Smooth muscle cell (in vitro differentiated cells): ENCODE data around the gene PRKCQ. TPM values are rescaled to one million over a fixed set of nuclear protein-coding genes. Genes with fewer than 3 reads are reported as not detected.

Source experiments
- DNase-seq: peaks from one replicate; lab custom pipeline; 2025; ENCODE audit not compliant: unreplicated experiment; lab: John Stamatoyannopoulos, UW
- H2AFZ ChIP-seq: fragments of 200-600 bp; sonication (generic); 2 replicates; pipeline ENCODE4 v1.6.0; 2016; ENCODE audit warnings: antibody characterized with exemption, low read depth, mild to moderate bottlenecking
- H3F3A ChIP-seq: fragments of 200-600 bp; sonication (generic); 2 replicates; pipeline ENCODE4 v1.6.0; 2017; ENCODE audit warnings: antibody characterized with exemption, low read depth
- H3K27ac ChIP-seq: fragments of 200-600 bp; sonication (generic); 2 replicates; pipeline ENCODE4 v1.5.1; 2016; ENCODE audit warnings: low read depth, mild to moderate bottlenecking
- H3K27me3 ChIP-seq: fragments of 200-600 bp; sonication (generic); 2 replicates; pipeline ENCODE4 v1.6.1; 2016; ENCODE audit warnings: low read depth, mild to moderate bottlenecking
- H3K36me3 ChIP-seq: fragments of 200-600 bp; sonication (generic); 2 replicates; pipeline ENCODE4 v1.5.1; 2016; ENCODE audit warnings: low read depth
- H3K4me1 ChIP-seq: fragments of 200-600 bp; sonication (generic); 2 replicates; pipeline ENCODE4 v1.5.1; 2016; ENCODE audit warnings: low read depth
- H3K4me2 ChIP-seq: fragments of 200-600 bp; sonication (generic); 2 replicates; pipeline ENCODE4 v1.6.0; 2016; ENCODE audit warnings: mild to moderate bottlenecking
- H3K4me3 ChIP-seq: fragments of 200-600 bp; sonication (generic); 2 replicates; pipeline ENCODE4 v1.5.1; 2016; ENCODE audit warnings: mild to moderate bottlenecking
- H3K79me2 ChIP-seq: fragments of 200-600 bp; sonication (generic); 2 replicates; pipeline ENCODE4 v1.6.0; 2016; ENCODE audit warnings: low read depth, mild to moderate bottlenecking
- H3K9ac ChIP-seq: fragments of 200-600 bp; sonication (generic); 2 replicates; pipeline ENCODE4 v1.6.0; 2016; ENCODE audit warnings: low read depth
- H3K9me3 ChIP-seq: fragments of 200-600 bp; sonication (generic); replicated peaks from 2 replicates; pipeline ENCODE4 v1.5.1; 2016; ENCODE audit warnings: low read depth
- H4K20me1 ChIP-seq: fragments of 200-600 bp; sonication (generic); 2 replicates; pipeline ENCODE4 v1.6.0; 2016; ENCODE audit warnings: low read depth
- WGBS: methylation state at CpG from one replicate; pipeline ENCODE4 v1.1.7; 2016; ENCODE audit warnings: low lambda C conversion rate; 5-methylcytosine and 5-hydroxymethylcytosine counted together
- polyA plus RNA-seq: library from polyadenylated mRNA; unstranded; fragments of >200 nt; fragmentation: Nextera tagmentation; extraction: Ambion mirVana; gene quantifications from 2 replicates; pipeline ENCODE4 v1.2.1, GENCODE V29; 2016
- total RNA-seq: library from RNA; depleted of rRNA; stranded (reverse); fragments of >200 nt; gene quantifications from 2 replicates; pipeline ENCODE4 v1.2.3, GENCODE V29; 2014
- TF ChIP-seq, protein P1 (sequence below): fragments of 200-600 bp; sonication (generic); IDR thresholded peaks from 2 replicates; pipeline ENCODE4 v1.5.1; 2017; ENCODE audit warnings: borderline replicate concordance, mild to moderate bottlenecking, antibody characterized with exemption; ENCODE audit not compliant: insufficient read depth, poor library complexity, severe bottlenecking

The PRKCQ gene
- total and polyA plus RNA-seq, 2 experiments from 2014 or later: 0.27 to 0.38 TPM

DNA sequence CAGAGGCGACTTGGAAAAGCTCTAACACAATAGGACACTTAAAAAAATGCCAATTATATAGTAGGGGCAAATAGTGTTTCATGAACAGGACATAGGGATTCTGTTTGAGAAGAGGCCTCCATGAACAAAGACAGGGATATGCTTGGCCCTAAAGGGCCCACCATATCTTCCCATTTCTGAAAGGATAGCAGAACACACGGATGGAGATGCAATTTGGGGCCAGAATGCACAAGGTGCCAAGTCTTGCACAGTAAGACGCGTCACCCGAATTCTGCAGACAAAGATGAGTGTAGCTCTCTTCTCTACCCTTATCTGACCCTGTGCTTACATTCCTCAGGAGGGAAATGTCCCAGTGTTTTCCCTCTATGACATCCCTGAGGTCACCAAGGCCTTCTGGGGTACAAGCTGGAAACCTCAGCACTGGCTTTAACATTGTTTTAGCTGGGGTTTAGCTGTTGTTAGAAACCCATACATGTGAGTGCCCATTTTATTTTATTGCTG is 12.8 kb downstream of the PRKCQ start:
- no peaks in the 10 kb centered on the region for H3K9me3 ChIP-seq
- no peaks in the 10 kb centered on the region for H3K4me1 ChIP-seq
- no peak for DNase-seq
- peaks cover 11% of the 10 kb centered on the region for H3K27me3 ChIP-seq
- H3K79me2 ChIP-seq: no peaks in the 10 kb centered on the region
- H3K27ac ChIP-seq: no peak overlapping the region
- H3K9ac ChIP-seq: no peak overlapping the region
- H3K4me2 ChIP-seq: no peak overlapping the region
- TF ChIP-seq, protein P1, sequence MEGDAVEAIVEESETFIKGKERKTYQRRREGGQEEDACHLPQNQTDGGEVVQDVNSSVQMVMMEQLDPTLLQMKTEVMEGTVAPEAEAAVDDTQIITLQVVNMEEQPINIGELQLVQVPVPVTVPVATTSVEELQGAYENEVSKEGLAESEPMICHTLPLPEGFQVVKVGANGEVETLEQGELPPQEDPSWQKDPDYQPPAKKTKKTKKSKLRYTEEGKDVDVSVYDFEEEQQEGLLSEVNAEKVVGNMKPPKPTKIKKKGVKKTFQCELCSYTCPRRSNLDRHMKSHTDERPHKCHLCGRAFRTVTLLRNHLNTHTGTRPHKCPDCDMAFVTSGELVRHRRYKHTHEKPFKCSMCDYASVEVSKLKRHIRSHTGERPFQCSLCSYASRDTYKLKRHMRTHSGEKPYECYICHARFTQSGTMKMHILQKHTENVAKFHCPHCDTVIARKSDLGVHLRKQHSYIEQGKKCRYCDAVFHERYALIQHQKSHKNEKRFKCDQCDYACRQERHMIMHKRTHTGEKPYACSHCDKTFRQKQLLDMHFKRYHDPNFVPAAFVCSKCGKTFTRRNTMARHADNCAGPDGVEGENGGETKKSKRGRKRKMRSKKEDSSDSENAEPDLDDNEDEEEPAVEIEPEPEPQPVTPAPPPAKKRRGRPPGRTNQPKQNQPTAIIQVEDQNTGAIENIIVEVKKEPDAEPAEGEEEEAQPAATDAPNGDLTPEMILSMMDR: no peak
- no peaks in the 10 kb centered on the region for H3K36me3 ChIP-seq
- WGBS: over 99% methylated on average over 5 of the region's 5 CpGs
- no peaks in the 10 kb centered on the region for H3F3A ChIP-seq
- no peak overlapping the region for H2AFZ ChIP-seq
- no peak overlapping the region for H3K4me3 ChIP-seq
- no peaks in the 10 kb centered on the region for H4K20me1 ChIP-seq

DNA sequence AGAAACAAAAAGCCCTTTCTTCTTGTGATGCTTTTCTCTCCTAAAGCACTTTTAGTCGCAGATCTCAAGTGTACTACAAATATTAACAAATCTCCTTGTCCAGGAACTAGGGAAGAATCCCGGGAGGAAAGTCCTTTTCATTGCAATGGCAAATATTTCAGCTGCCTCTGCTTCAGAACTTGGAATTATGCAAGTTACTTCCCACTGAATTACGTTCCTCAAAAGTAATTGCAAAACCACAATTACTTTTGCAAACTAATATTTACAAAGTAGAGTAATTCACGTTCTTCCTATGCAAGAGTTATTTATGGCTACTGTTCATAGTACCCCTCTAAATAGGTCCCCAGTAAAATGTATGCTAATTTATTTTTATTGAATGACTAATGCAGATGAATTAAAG is 14.5 kb downstream of the PRKCQ start:
- DNase-seq: no peak
- 56% methylated on average over 4 of the region's 4 CpGs for WGBS

DNA sequence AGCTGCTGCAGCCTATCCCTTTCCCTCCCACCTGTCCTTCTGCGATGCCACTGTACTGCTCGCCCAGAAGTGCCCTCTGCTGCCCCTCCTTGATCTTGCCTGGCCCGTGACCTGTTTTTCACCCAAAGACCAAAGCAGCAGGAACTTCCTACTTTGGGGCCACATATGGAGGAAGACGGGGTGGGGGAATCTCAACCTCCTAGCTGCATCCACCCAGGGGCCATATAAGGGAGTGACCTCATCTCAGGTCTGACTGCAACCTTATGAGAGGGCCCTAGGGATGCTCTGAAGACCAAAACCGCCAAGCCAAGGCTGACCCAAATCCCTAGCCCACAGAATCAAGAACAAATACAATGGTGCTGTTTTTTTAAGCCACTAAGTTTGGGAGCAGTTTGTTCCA is 15.7 kb downstream of the PRKCQ start:
- H2AFZ ChIP-seq: no peak overlapping the region
- no peak overlapping the region for H3K4me2 ChIP-seq
- TF ChIP-seq, protein P1: no peak
- no peak overlapping the region for H3K4me3 ChIP-seq
- H3K27me3 ChIP-seq: peaks cover 4% of the 10 kb centered on the region
- H3K9me3 ChIP-seq: no peaks in the 10 kb centered on the region
- H3K9ac ChIP-seq: no peak overlapping the region
- no peak for DNase-seq
- H3K36me3 ChIP-seq: no peaks in the 10 kb centered on the region
- H3K27ac ChIP-seq: no peak overlapping the region
- no peaks in the 10 kb centered on the region for H3K4me1 ChIP-seq
- H3K79me2 ChIP-seq: no peaks in the 10 kb centered on the region
- 69% methylated on average over 5 of the region's 5 CpGs for WGBS
- H3F3A ChIP-seq: no peaks in the 10 kb centered on the region
- H4K20me1 ChIP-seq: no peaks in the 10 kb centered on the region

More for the DNA sequence above, 14.5 kb downstream of the PRKCQ start:
- Histone ChIP-seq H3K27me3 (peaks cover 11% of the 10 kb centered on the region), H3K79me2 (no peaks in the 10 kb centered on the region), H3K4me1 (no peaks in the 10 kb centered on the region), H3K4me3 (no peak overlapping the region), H3K36me3 (no peaks in the 10 kb centered on the region), H3K4me2 (no peak overlapping the region), H3K27ac (no peak overlapping the region), H2AFZ (no peak overlapping the region), H3K9me3 (no peaks in the 10 kb centered on the region), H3F3A (no peaks in the 10 kb centered on the region), H3K9ac (no peak overlapping the region), H4K20me1 (no peaks in the 10 kb centered on the region)
- TF ChIP-seq, protein P1: no peak

DNA sequence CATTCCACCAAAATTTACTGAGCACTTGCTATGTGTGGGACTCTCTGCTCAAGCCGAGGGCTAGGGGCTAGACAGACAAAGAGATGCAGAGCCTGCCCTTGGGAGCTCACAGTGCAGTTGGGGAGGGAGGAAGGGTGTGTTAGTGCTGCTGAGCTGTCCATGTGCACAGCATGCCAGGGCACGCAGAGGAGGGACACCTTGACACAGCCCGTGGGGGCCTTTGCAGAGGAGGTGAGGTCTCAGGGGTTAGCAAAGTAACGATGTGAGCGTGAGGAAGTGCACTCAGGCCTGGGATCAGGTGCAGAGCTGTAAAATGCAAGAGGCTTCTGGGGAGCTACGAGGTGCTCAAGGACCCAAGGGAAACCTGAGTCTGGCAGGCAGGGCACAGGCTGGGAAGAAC is 16.3 kb downstream of the PRKCQ start:
- 87% methylated on average over 6 of the region's 6 CpGs for WGBS
- Histone ChIP-seq H2AFZ (no peak overlapping the region), H3K4me1 (no peaks in the 10 kb centered on the region), H3F3A (no peaks in the 10 kb centered on the region), H3K4me2 (no peak overlapping the region), H3K27me3 (no peaks in the 10 kb centered on the region), H3K4me3 (no peak overlapping the region), H3K36me3 (no peaks in the 10 kb centered on the region), H3K27ac (no peak overlapping the region), H3K79me2 (no peaks in the 10 kb centered on the region), H4K20me1 (no peaks in the 10 kb centered on the region), H3K9me3 (no peaks in the 10 kb centered on the region), H3K9ac (no peak overlapping the region)
- DNase-seq: no peak
- TF ChIP-seq, protein P1: no peak
